ENCODE data around the gene TMEM253.

- TF ChIP-seq POLR2A (IDR thresholded peaks at IDR 0.05; ENCODE audit: low read depth) (no peak), POLR2AphosphoS5 (IDR thresholded peaks at IDR 0.05) (no peak), EP300 (IDR thresholded peaks at IDR 0.05) (no peak)
- TF ChIP-seq, protein P1, sequence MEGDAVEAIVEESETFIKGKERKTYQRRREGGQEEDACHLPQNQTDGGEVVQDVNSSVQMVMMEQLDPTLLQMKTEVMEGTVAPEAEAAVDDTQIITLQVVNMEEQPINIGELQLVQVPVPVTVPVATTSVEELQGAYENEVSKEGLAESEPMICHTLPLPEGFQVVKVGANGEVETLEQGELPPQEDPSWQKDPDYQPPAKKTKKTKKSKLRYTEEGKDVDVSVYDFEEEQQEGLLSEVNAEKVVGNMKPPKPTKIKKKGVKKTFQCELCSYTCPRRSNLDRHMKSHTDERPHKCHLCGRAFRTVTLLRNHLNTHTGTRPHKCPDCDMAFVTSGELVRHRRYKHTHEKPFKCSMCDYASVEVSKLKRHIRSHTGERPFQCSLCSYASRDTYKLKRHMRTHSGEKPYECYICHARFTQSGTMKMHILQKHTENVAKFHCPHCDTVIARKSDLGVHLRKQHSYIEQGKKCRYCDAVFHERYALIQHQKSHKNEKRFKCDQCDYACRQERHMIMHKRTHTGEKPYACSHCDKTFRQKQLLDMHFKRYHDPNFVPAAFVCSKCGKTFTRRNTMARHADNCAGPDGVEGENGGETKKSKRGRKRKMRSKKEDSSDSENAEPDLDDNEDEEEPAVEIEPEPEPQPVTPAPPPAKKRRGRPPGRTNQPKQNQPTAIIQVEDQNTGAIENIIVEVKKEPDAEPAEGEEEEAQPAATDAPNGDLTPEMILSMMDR (IDR thresholded peaks at IDR 0.05) = no peak
Observed at GRCh38 chr14:21112255-21112654, 11.4 kb downstream of the TMEM253 start.
